Activated CD4-positive, alpha-beta T cell treated with anti-CD3 and anti-CD28 coated beads for 1 hour (primary cell): ENCODE results near the gene SCUBE1.

Source experiments
- DNase-seq: peaks from one replicate; pipeline ENCODE4 v3.0.0-alpha.2; 2020

The SCUBE1 gene

GRCh38 chr22:43253839-43254238, 89.3 kb downstream of the SCUBE1 start:
- no peak for DNase-seq

GRCh38 chr22:43252319-43252718, 90.9 kb downstream of the SCUBE1 start:
- no peak for DNase-seq

GRCh38 chr22:43249789-43250471, 93.2 kb downstream of the SCUBE1 start:
- no peak for DNase-seq

GRCh38 chr22:43247546-43248260, 95.5 kb downstream of the SCUBE1 start:
- DNase-seq, result no peak

DNA sequence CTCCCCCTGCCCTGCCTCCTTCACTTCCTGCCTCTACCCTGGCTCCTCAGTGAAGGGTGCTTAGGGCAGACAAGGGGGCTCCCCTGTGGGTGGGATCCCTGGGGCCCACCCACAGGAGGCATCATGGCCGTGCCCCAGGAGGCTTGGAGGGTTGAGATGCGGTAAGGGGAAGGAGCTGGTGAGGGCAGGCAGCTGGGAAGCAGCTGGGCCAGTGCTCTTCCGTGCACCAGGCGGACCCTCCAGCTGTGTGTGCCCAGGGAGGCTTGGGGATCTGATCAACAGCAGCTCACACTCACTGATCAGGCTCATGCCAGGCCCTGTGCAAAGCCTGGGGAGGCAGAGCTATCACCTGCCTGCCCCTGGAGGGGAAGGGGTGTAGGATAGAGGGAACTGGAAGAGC, 97.0 kb downstream of the SCUBE1 start:
- no peak for DNase-seq

- DNase-seq, result no peak
Observed at GRCh38 chr22:43245717-43246116, 97.5 kb downstream of the SCUBE1 start.

GRCh38 chr22:43244803-43245527, 98.2 kb downstream of the SCUBE1 start:
- DNase-seq, result no peak

- DNase-seq, result no peak
Observed at GRCh38 chr22:43244402-43244801, 98.8 kb downstream of the SCUBE1 start.

GRCh38 chr22:43243324-43243723, 99.8 kb downstream of the SCUBE1 start:
- no peak for DNase-seq

DNA sequence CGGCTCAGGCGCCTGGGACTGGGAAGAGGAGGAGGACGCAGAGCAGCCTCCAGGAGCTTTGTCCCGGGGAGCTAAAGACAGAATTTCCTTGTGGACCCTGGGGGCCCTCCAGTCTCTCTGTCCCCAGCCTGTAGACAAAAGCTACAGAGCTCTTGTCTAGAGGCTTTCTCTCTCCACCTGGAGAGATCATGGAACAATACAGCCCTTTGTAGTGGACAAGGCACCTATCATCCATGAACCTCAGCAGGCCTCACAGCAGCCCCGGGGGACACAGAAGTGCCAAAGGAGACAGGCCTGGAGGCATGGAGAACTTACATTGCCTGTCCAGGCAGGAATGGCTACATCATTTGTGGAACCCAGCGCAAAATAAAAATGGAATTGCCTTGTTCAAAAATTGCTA, 100.5 kb downstream of the SCUBE1 start:
- DNase-seq, result no peak

GRCh38 chr22:43241699-43242386, 101.3 kb downstream of the SCUBE1 start:
- no peak for DNase-seq

GRCh38 chr22:43241138-43241597, 102.0 kb downstream of the SCUBE1 start:
- no peak for DNase-seq

DNA sequence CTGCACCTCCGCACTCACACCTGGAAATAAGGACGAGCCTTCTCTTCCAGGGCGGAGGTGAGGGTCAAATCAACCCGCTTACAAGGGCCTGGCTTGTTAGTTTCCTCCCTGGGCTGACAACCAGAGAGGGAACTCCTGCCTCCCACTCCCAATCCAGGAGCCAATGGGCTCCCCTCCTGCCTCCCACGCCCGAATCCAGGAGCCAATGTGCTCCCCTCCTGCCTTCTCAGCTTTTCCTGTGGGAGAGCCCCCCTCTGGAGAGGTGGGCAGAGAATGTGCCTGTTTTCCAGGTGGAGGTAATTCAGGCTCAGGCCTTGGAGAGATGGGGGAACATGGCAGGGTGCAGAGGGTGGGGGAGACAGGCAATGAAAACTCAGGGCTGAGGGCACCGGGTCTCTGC, 102.6 kb downstream of the SCUBE1 start:
- no peak for DNase-seq

- no peak for DNase-seq
Observed at GRCh38 chr22:43239956-43240355, 103.2 kb downstream of the SCUBE1 start.

DNA sequence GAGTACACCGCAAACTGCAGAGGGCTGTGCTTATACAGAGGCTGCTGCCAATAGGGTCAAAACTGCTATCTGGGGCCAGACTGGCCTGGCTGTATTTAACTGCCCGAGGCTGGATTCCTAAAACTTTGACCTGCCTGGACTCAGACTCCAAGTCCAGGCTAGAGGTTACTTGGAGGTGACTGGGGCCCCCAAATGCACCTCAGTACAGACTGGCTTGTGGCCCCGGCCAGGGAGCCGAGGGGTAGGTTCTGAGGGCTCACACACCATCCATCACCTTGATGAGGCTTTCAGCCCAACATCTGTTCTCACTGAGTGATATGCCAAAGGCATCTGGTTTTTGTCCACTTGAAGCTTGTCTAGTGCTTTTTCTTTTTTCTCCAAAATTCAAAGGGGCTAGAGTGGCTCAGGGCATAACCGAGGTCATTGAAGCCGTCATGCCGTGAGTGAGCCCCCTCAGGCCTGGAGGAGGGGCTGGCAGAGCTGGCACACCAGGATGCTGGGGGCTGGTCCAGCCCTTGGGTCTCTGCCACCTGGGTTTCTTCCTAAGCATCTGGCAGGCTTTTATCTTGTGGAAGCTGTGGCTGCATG, 103.9 kb downstream of the SCUBE1 start:
- no peak for DNase-seq

DNA sequence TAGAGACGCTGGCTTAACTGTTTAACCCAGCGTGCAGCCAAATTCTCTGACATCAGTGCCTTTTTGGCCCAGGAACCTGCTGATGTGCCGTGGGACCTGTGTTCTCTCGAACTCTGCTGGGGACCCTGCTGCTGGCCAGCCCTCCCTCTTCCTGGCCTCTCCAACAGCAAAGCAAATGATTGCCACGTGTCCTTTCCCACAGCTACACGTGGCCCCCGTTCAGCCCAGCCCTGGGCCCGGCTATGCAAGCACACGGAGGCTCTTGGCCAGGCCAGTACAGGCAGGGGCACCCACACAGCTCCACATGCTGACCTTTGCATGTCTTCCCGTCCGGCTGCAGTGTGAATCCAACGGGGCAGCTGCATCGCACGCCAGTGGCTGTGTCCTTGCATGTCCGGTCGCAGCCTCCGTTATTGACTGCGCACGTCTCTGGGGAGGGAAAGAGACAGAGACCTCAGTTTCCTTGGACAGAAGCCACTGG, 104.6 kb downstream of the SCUBE1 start:
- no peak for DNase-seq

- DNase-seq, result no peak
Observed at GRCh38 chr22:43237280-43237679, 105.9 kb downstream of the SCUBE1 start.

GRCh38 chr22:43236411-43237166, 106.6 kb downstream of the SCUBE1 start:
- no peak for DNase-seq

- DNase-seq, result no peak
Observed at GRCh38 chr22:43235445-43236409, 107.4 kb downstream of the SCUBE1 start.

GRCh38 chr22:43234264-43234988, 108.7 kb downstream of the SCUBE1 start:
- no peak for DNase-seq
